Measurements from ENCODE around the gene FLNB.

Gene FLNB

DNA sequence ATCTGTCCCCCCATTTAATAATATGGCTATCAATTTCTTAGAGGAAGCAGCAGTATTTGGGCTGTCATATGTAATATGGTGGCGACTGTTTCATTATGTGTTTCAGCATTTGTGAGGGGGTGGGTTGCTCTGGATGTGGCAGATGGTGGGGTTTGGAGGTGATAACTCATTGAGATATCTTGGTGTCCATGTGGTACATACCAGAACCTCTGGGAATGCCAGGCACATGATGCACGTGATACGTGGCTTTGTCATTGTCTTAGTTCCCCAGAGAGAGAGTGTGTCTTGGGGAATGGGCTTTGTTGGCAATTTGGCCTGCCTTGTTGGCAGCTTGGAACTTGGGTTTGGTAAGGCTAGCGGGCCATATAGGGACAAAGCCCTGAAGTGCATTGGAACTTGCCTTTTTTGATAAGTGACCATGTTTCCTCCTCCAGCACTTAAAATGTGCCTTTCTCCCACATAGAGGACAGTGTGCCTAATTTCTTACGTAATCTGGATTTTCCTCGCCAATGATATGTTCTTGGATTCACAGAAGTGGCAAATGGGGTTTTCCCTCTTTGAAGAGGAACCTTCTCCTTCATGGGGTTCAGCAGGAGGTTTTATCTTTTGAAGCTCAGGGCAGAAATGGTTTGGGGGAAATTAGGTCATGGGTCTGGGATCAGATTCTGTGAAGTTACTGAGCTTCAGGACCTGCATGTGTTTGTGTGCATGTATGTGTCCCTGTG is 123.0 kb downstream of the FLNB start:
- no peaks in the 10 kb centered on the region for H3K9me3 ChIP-seq (ENCODE audit: insufficient read depth, low read depth, low read length)
- H3K27me3 ChIP-seq (ENCODE audit: insufficient read depth, low read length) = no peaks in the 10 kb centered on the region
- peaks cover 86% of the 10 kb centered on the region for H3K36me3 ChIP-seq (ENCODE audit: insufficient read depth, low read depth, low read length)
- H3K4me1 ChIP-seq (ENCODE audit: insufficient read depth, low read length) = no peaks in the 10 kb centered on the region
- no peak overlapping the region for H3K27ac ChIP-seq (ENCODE audit: low read length)
- no peak overlapping the region for H3K4me3 ChIP-seq (ENCODE audit: low read length)
- H3K9ac ChIP-seq (ENCODE audit: low read depth, low read length) = no peak overlapping the region

DNA sequence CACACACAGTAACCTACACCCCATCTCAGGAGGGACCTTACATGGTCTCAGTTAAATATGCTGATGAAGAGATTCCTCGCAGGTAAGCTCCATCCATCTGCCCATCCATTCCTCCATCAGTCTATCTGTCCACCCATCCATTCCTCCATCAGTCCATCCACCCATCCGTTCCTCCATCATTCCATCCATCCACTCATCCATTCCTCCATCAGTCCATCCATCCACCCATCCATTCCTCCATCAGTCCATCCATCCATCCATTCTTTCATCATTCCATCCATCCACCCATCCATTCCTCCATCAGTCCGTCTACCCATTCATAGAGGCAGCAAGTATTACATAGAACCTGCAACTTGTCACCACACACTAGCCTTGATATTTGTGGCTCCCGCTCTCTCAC is 124.6 kb downstream of the FLNB start:
- Histone ChIP-seq H3K36me3 (ENCODE audit: insufficient read depth, low read depth, low read length) (peaks cover 86% of the 10 kb centered on the region), H3K9me3 (ENCODE audit: insufficient read depth, low read depth, low read length) (no peaks in the 10 kb centered on the region), H3K27me3 (ENCODE audit: insufficient read depth, low read length) (no peaks in the 10 kb centered on the region), H3K9ac (ENCODE audit: low read depth, low read length) (no peak overlapping the region), H3K27ac (ENCODE audit: low read length) (no peak overlapping the region), H3K4me3 (ENCODE audit: low read length) (no peak overlapping the region), H3K4me1 (ENCODE audit: insufficient read depth, low read length) (no peaks in the 10 kb centered on the region)

DNA sequence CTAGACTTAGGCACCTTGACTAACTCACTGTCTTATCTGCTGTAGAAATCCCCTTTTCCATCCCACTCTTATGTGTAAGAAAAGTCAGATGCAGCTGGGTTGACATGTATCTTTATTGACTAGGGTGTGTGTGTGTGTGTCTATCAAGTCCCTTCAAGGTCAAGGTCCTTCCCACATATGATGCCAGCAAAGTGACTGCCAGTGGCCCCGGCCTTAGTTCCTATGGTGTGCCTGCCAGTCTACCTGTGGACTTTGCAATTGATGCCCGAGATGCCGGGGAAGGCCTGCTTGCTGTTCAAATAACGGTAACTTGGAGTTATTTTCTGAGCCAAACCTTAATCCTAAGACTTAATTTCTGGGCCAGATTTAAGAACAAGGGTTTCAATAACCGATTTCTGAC is 126.2 kb downstream of the FLNB start:
- Histone ChIP-seq H3K36me3 (ENCODE audit: insufficient read depth, low read depth, low read length) (peaks cover 86% of the 10 kb centered on the region), H3K4me3 (ENCODE audit: low read length) (no peak overlapping the region), H3K27me3 (ENCODE audit: insufficient read depth, low read length) (no peaks in the 10 kb centered on the region), H3K9ac (ENCODE audit: low read depth, low read length) (no peak overlapping the region), H3K4me1 (ENCODE audit: insufficient read depth, low read length) (no peaks in the 10 kb centered on the region), H3K9me3 (ENCODE audit: insufficient read depth, low read depth, low read length) (no peaks in the 10 kb centered on the region), H3K27ac (ENCODE audit: low read length) (no peak overlapping the region)

DNA sequence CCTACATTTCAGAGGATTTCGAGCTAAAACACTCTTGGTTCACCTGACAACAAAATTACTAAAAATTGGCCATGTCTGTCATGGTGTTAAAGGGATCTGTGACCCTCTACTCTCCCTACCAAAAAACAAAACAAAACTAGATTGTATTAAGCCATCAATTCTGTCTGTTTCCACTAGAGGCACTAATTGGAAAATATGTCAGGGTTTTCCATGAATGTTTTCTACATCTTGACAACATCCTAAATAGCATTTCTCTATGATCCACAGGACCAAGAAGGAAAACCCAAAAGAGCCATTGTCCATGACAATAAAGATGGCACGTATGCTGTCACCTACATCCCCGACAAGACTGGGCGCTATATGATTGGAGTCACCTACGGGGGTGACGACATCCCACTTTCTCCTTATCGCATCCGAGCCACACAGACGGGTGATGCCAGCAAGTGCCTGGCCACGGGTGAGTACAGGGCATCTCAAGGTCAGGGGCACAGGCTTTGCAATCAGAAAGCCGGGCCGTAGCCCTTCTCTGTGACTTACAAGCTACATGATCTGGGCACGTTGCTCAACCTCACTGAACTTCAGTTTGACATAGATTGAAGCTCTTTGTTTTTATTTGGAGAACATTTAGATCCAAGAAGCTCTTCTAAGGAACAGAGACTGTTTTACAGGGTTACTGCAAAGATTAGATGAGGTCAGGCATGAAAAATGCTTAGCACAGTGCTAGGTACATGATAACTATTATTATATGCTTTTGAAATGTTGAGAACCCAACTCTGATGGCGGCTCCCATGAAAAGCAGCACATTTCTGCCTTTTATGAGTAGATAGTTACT is 127.7 kb downstream of the FLNB start:
- Histone ChIP-seq H3K4me3 (ENCODE audit: low read length) (no peak overlapping the region), H3K4me1 (ENCODE audit: insufficient read depth, low read length) (no peaks in the 10 kb centered on the region), H3K9me3 (ENCODE audit: insufficient read depth, low read depth, low read length) (no peaks in the 10 kb centered on the region), H3K36me3 (ENCODE audit: insufficient read depth, low read depth, low read length) (peaks cover 92% of the 10 kb centered on the region), H3K27me3 (ENCODE audit: insufficient read depth, low read length) (no peaks in the 10 kb centered on the region), H3K27ac (ENCODE audit: low read length) (no peak overlapping the region), H3K9ac (ENCODE audit: low read depth, low read length) (no peak overlapping the region)

DNA sequence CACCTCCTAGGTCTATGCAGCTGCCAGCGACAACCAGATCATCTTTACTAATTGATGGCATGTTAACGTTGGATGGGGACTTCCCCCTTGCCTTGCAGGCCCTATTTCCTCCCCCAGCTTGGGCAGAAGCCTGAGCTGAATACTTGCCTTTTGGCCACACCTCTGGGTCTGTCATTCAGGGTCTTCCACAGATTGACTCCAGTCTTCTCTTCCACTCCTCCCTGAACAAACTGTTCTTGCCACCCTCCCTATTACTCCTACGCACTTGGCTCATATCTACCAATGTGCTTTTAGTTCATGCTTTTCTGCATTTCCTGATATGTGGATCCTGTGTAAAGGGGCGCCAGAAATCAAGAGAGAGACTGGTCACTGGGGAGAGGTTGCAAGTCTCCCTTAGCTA is 129.1 kb downstream of the FLNB start:
- Histone ChIP-seq H3K36me3 (ENCODE audit: insufficient read depth, low read depth, low read length) (peaks cover 93% of the 10 kb centered on the region), H3K9ac (ENCODE audit: low read depth, low read length) (no peak overlapping the region), H3K27ac (ENCODE audit: low read length) (no peak overlapping the region)

DNA sequence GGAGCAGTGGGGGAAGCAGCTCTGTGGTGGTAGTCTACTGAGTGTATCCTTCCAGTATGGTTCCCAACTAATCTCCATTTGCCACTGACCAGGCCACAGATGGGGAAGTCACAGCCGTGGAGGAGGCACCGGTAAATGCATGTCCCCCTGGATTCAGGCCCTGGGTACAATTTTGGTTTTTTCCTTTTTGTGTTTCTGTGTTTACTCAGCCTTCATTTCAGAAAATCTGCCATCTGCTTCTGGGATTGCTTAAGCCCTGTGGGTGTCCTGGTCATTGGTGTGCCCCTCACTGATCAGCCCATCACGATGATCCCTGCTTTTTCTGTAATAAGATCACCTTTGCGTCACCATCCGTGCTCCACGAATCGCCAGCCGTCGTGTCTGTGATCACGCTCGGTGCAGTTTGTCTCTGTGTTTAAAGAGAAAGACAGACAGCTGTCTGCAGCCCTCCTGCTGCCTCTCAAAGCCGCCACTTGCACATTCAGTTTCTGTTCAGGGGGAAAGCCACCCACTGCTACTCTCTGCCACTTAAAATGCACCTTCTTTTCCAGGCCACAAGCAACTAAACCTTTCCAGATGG is 133.6 kb downstream of the FLNB start:
- H3K27ac ChIP-seq (ENCODE audit: low read length) = no peak overlapping the region
- peaks cover 95% of the 10 kb centered on the region for H3K36me3 ChIP-seq (ENCODE audit: insufficient read depth, low read depth, low read length)
- H3K27me3 ChIP-seq (ENCODE audit: insufficient read depth, low read length) = no peaks in the 10 kb centered on the region
- H3K4me3 ChIP-seq (ENCODE audit: low read length) = no peak overlapping the region
- no peaks in the 10 kb centered on the region for H3K9me3 ChIP-seq (ENCODE audit: insufficient read depth, low read depth, low read length)
- no peak overlapping the region; the same call in 1 of the 2 replicates for H3K9ac ChIP-seq (ENCODE audit: low read depth, low read length)
- no peaks in the 10 kb centered on the region for H3K4me1 ChIP-seq (ENCODE audit: insufficient read depth, low read length)

More for the DNA sequence above, 129.1 kb downstream of the FLNB start:
- H3K4me1 ChIP-seq (ENCODE audit: insufficient read depth, low read length) = no peaks in the 10 kb centered on the region
- no peaks in the 10 kb centered on the region for H3K27me3 ChIP-seq (ENCODE audit: insufficient read depth, low read length)
- no peak overlapping the region for H3K4me3 ChIP-seq (ENCODE audit: low read length)
- H3K9me3 ChIP-seq (ENCODE audit: insufficient read depth, low read depth, low read length) = no peaks in the 10 kb centered on the region

DNA sequence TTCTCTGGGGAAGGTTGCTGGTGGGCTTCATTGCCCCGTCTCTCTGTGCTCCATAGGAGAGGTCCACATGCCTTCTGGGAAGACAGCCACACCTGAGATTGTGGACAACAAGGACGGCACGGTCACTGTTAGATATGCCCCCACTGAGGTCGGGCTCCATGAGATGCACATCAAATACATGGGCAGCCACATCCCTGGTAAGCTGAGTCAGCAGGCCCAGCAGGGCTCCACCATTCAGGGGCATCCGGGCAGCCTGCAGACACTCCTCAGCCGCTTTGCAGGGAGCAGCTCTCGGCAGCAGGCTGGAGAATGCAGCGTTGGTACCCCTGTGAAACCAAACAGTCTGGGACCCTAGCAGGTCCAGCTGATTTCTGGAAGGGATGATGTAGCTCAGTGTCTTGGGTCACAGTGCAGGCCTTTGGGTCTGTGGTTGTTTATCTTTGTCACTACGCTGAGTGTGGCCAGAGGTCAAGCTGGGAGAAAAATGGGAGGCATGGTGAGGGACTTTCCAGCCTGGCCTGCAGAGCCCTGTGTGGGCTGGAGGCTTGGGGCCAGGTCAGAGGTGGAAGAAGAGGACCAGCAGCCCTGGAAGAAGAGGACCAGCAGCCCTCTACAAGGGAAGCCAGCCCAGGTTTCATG is 135.3 kb downstream of the FLNB start:
- H3K4me3 ChIP-seq (ENCODE audit: low read length) = no peak overlapping the region
- H3K4me1 ChIP-seq (ENCODE audit: insufficient read depth, low read length) = no peaks in the 10 kb centered on the region
- H3K36me3 ChIP-seq (ENCODE audit: insufficient read depth, low read depth, low read length) = peaks cover 95% of the 10 kb centered on the region
- no peak overlapping the region for H3K9ac ChIP-seq (ENCODE audit: low read depth, low read length)
- no peaks in the 10 kb centered on the region for H3K9me3 ChIP-seq (ENCODE audit: insufficient read depth, low read depth, low read length)
- no peak overlapping the region for H3K27ac ChIP-seq (ENCODE audit: low read length)
- H3K27me3 ChIP-seq (ENCODE audit: insufficient read depth, low read length) = no peaks in the 10 kb centered on the region

DNA sequence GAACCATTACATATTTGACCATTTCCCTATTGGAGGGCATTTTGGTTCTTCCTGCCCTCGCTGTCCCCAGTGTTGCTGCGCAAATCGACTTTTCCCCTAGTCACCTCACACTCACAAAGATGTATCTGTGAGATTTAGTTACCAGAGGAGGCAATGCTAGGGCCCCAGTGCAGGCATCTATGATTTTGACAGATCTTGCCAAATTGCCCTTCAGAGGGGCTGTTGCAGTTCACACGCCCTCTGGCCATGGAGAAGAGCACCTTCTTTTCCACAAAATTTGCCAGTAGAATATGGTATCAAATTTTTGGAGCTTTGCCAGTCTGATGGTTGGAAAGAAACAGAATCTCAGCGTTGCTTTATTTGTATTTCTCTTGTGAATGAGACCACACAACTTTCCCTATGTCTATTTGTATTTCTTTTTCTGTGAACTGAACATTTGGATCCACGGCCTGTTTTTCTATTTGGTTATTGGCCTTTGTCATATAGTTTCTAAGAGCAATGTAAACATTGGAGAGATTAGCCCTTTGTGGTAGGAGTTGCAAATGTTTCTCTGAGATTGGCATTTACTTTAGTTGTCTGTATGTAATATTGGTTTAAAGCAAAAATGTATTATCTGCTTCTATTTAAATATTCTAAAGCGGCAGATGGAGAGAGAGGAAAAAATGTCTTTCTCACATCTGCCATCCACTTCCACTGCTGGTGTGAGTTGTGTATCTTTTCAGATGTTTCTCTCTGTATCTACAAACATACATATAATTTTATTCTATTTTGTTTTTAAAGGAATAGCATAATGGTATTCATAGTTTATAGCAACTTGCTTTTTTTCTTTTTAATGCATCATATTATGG is 136.5 kb downstream of the FLNB start:
- Histone ChIP-seq H3K27ac (ENCODE audit: low read length) (no peak overlapping the region), H3K9ac (ENCODE audit: low read depth, low read length) (no peak overlapping the region), H3K36me3 (ENCODE audit: insufficient read depth, low read depth, low read length) (peaks cover 95% of the 10 kb centered on the region), H3K27me3 (ENCODE audit: insufficient read depth, low read length) (no peaks in the 10 kb centered on the region), H3K4me1 (ENCODE audit: insufficient read depth, low read length) (no peaks in the 10 kb centered on the region), H3K9me3 (ENCODE audit: insufficient read depth, low read depth, low read length) (no peaks in the 10 kb centered on the region), H3K4me3 (ENCODE audit: low read length) (no peak overlapping the region)

DNA sequence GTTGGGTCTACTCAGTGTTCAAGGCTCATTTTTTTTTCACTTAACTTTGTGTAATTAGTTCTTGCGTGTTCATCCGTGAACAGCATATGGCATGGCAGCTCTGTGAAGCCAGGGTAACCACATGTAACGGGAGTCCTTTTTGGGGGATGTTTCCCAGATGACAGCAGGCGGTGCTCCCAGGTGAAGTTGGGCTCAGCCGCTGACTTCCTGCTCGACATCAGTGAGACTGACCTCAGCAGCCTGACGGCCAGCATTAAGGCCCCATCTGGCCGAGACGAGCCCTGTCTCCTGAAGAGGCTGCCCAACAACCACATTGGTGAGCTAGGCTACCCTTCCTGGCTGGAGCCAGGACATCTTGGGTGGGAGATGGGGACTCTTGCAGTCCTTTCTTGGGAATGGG is 139.8 kb downstream of the FLNB start:
- Histone ChIP-seq H3K36me3 (ENCODE audit: insufficient read depth, low read depth, low read length) (peaks cover 96% of the 10 kb centered on the region), H3K9me3 (ENCODE audit: insufficient read depth, low read depth, low read length) (no peaks in the 10 kb centered on the region), H3K27me3 (ENCODE audit: insufficient read depth, low read length) (no peaks in the 10 kb centered on the region), H3K4me1 (ENCODE audit: insufficient read depth, low read length) (no peaks in the 10 kb centered on the region), H3K4me3 (ENCODE audit: low read length) (no peak overlapping the region), H3K27ac (ENCODE audit: low read length) (no peak overlapping the region), H3K9ac (ENCODE audit: low read depth, low read length) (no peak overlapping the region)

DNA sequence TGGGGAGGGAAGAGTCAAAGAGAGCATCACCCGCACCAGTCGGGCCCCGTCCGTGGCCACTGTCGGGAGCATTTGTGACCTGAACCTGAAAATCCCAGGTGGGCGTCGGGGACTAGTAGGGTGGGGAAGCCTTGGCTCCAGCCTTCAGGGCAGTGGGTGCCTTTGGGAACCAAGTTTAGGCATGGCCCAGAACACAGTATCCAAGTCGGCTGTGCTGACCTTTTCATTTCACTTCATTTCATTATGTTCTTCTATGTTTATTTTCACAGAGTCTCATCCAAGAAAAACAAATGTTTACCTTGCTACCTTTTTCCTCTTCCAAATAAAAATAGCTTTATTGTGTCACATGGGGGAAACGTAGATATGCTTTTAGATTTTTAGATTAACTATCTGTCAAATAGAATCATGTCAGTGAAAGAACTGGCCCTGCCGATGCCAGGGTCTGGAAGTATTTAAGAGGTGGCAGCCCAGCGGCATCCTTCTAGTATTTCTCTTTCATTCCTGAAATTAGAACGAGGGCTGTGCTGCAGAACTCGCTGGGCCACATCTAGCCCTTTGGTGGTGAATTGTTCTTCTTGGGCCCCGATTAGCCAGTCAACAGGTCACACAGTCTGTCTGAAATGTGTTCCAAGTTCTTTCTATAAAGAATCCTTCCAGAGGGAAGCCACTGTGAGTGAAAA is 142.0 kb downstream of the FLNB start:
- H3K9me3 ChIP-seq (ENCODE audit: insufficient read depth, low read depth, low read length) = no peaks in the 10 kb centered on the region
- H3K9ac ChIP-seq (ENCODE audit: low read depth, low read length) = no peak overlapping the region
- no peaks in the 10 kb centered on the region for H3K4me1 ChIP-seq (ENCODE audit: insufficient read depth, low read length)
- no peak overlapping the region for H3K27ac ChIP-seq (ENCODE audit: low read length)
- no peaks in the 10 kb centered on the region for H3K27me3 ChIP-seq (ENCODE audit: insufficient read depth, low read length)
- no peak overlapping the region for H3K4me3 ChIP-seq (ENCODE audit: low read length)
- peaks cover 95% of the 10 kb centered on the region for H3K36me3 ChIP-seq (ENCODE audit: insufficient read depth, low read depth, low read length)
